Esophagus (tissue), 2 donors: ENCODE results near the gene PTPRZ1. TPM values are rescaled to one million over a fixed set of nuclear protein-coding genes. Genes with fewer than 3 reads are reported as not detected.

ENCODE experiments used
- H3K27ac ChIP-seq, 2 donors: one replicate each; pipeline ENCODE4 v1.5.1; 2013; ENCODE audit warnings: low read depth in 2 of 2, mild to moderate bottlenecking in 2 of 2, inconsistent platforms in 1 of 2, low read length in 1 of 2, moderate library complexity in 1 of 2
- H3K27me3 ChIP-seq, 2 donors: one replicate each; pipeline ENCODE4 v1.6.1; 2013; ENCODE audit warnings: low read length in 2 of 2, control low read depth in 1 of 2, mild to moderate bottlenecking in 1 of 2; ENCODE audit not compliant: insufficient read depth in 2 of 2, control insufficient read depth in 1 of 2
- H3K36me3 ChIP-seq, 2 donors: one replicate each; pipeline ENCODE4 v1.6.1; 2013; ENCODE audit warnings: low read length in 1 of 2; ENCODE audit not compliant: control insufficient read depth in 2 of 2, insufficient read depth in 2 of 2
- H3K4me1 ChIP-seq, 2 donors: one replicate each; pipeline ENCODE4 v1.6.1; 2013; ENCODE audit warnings: low read length in 1 of 2; ENCODE audit not compliant: control insufficient read depth in 2 of 2, insufficient read depth in 2 of 2
- H3K4me3 ChIP-seq, 2 donors: one replicate each; pipeline ENCODE4 v1.5.1; 2013; ENCODE audit warnings: low read length in 2 of 2, mild to moderate bottlenecking in 2 of 2, low read depth in 1 of 2, moderate library complexity in 1 of 2
- H3K9me3 ChIP-seq, 2 donors: one replicate each; pipeline ENCODE4 v1.6.1; 2013; ENCODE audit warnings: mild to moderate bottlenecking in 2 of 2, low read depth in 1 of 2, low read length in 1 of 2, moderate library complexity in 1 of 2; ENCODE audit not compliant: control insufficient read depth in 2 of 2, insufficient read depth in 1 of 2
- WGBS, 2 donors: extraction: QIAGEN DNeasy Blood & Tissue Kit; methylation state at CpG; one replicate each; pipeline ENCODE4 v1.1.7; 2013; 5-methylcytosine and 5-hydroxymethylcytosine counted together
- polyA plus RNA-seq, 2 donors: library from polyadenylated mRNA; stranded (reverse); fragments of 200-250 nt; gene quantifications; one replicate each; pipeline ENCODE4 v1.2.3, GENCODE V29; 2013
- donor health status: healthy with polysubstance abuse.
- donor health status: Bipolar disorder and iron deficiency.

The PTPRZ1 gene
- polyA plus RNA-seq, 2 donors = 9.3 to 13.3 TPM

DNA sequence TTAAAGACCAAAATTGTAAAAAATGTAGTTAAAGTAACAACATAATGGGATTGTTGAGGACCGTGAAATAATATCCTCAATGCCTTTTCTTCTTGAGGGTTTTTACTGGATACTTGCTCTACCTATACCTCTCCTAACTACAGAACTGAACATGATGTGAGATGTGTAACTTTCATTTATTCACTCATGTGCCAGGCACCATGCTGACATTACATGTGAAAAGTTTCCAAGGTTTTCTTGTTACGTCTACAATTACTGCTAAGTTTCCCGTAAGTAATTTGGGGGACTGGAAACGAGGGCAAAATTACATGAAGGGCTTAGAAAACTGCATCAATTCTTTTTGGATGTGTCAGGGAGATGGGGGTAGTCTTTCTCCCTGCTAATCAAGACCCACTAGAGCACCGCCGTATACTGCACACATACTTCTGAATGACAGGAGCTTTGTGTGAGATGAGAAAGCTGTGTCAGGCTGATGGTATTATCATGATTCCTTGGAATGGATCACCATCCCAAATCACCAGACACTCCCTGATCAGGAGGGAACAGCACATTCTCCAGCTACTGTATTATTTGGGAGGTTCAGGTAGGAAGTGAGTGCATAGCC lies 41.8 kb downstream of the PTPRZ1 start:
- Histone ChIP-seq H3K4me3 (no peak overlapping the region), H3K9me3 (no peaks in the 10 kb centered on the region), H3K27me3 (no peaks in the 10 kb centered on the region), H3K4me1 (no peaks in the 10 kb centered on the region), H3K27ac (no peak overlapping the region), H3K36me3 (no peaks in the 10 kb centered on the region)
- 74 to 80% methylated on average over 6 of the region's 6 CpGs for WGBS, 2 donors

GRCh38 chr7:121916211-121916610 lies 43.2 kb downstream of the PTPRZ1 start:
- WGBS, 2 donors = 88 to 97% methylated on average over 4 of the region's 4 CpGs
- no peak overlapping the region for H3K4me3 ChIP-seq

DNA sequence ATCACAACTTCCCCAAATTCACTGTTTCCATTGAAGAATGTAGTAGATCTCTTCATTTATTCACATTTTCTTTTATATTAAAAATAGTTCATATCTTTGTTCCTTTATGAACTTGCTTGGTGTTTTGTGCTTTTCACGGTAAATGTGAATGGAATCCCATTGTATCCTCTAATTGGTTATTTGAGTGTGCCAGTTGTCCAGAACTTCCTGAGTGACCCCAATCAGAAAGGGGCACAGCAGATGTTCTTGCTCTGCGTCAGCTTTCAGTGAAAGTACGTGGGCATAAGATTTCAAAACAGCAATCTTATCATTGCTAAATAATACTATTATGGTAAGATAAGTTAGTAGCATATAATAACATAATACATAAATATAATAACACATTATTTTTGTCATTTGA lies 47.0 kb downstream of the PTPRZ1 start:
- Histone ChIP-seq H3K9me3 (no peaks in the 10 kb centered on the region), H3K4me3 (no peak overlapping the region), H3K4me1 (no peaks in the 10 kb centered on the region), H3K27ac (no peak overlapping the region), H3K27me3 (no peaks in the 10 kb centered on the region), H3K36me3 (no peaks in the 10 kb centered on the region)
- 71 to 74% methylated on average over 3 of the region's 3 CpGs for WGBS, 2 donors

More at GRCh38 chr7:121916211-121916610, 43.2 kb downstream of the PTPRZ1 start:
- H3K27ac ChIP-seq = no peak overlapping the region
- no peaks in the 10 kb centered on the region for H3K9me3 ChIP-seq
- no peaks in the 10 kb centered on the region for H3K27me3 ChIP-seq
- no peaks in the 10 kb centered on the region for H3K4me1 ChIP-seq
- H3K36me3 ChIP-seq = no peaks in the 10 kb centered on the region

DNA sequence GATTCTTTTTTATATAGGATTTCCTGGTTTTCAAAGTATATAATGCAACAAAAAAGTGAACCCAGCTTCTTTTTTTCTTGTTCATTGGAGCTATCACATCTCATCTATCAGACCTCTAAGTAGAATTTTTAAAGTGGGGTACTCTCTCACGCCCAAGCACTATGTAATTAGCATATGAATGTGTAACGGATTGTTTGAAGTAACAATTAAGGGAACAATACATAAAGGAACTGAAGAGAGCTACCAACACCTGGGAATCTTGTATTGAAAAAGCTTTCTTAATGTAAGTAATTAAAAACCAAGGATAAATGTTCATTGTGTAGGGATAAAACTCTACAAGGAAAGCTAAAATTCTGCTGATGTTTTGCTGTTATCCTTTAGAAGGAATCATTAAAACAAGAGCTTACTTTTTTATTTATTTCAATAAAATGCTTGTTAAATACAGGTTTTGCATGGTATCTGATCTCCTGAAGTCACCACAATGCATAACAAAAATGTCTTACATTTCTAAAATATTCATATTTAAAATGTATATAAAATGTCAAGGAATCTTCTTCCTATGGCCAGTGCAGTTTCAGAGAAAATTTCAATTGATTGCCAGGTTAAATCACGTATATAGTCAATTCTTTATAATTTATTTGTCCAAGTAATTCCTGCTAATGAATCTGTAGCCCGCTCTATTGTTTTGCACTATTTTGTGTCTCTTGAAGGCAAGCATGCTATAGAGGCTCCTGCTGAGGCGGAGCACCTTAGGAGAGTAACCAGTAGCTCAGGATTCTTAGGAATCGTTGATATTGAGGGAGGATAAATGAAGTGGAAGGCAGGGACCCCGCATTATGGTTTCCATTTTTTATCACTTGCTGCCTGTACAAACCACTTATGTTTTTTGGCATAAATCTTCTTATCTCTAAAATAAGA lies 51.6 kb downstream of the PTPRZ1 start:
- Histone ChIP-seq H3K4me1 (no peaks in the 10 kb centered on the region), H3K27ac (no peak overlapping the region), H3K9me3 (no peaks in the 10 kb centered on the region), H3K4me3 (no peak overlapping the region), H3K36me3 (no peaks in the 10 kb centered on the region), H3K27me3 (no peaks in the 10 kb centered on the region)
- 75 to 84% methylated on average over 7 of the region's 7 CpGs for WGBS, 2 donors

- Histone ChIP-seq H3K27ac (no peak overlapping the region), H3K9me3 (no peaks in the 10 kb centered on the region)
Measured at GRCh38 chr7:121931149-121931902, 58.4 kb downstream of the PTPRZ1 start.

DNA sequence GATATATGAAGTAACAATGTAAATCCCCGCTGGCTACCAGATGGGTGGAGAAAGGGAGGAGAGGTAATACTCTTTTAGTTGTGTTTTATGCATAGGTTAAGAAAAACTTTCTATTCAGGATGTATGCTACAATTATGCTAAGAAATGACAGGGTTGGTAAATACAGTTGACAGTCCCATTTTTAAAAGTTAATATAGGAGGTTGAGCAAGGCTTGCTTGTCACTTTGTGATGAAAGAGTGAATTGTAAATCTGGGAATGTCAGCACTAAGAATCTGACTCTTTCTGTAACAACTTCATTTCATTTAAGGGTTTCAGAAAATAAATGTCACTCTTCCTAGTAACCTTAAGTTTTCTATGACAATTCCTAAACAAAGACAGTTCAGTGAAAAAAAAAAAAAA lies 59.8 kb downstream of the PTPRZ1 start:
- H3K4me3 ChIP-seq = no peak overlapping the region
- no peaks in the 10 kb centered on the region for H3K36me3 ChIP-seq
- H3K4me1 ChIP-seq = no peaks in the 10 kb centered on the region
- H3K9me3 ChIP-seq = no peaks in the 10 kb centered on the region
- 71 to 78% methylated on average over 1 of the region's 1 CpG for WGBS, 2 donors
- H3K27me3 ChIP-seq = no peaks in the 10 kb centered on the region
- H3K27ac ChIP-seq = no peak overlapping the region

More at GRCh38 chr7:121931149-121931902, 58.4 kb downstream of the PTPRZ1 start:
- Histone ChIP-seq H3K4me3 (no peak overlapping the region), H3K36me3 (no peaks in the 10 kb centered on the region), H3K27me3 (no peaks in the 10 kb centered on the region), H3K4me1 (no peaks in the 10 kb centered on the region)
- 20 to 27% methylated on average over 1 of the region's 1 CpG for WGBS, 2 donors

DNA sequence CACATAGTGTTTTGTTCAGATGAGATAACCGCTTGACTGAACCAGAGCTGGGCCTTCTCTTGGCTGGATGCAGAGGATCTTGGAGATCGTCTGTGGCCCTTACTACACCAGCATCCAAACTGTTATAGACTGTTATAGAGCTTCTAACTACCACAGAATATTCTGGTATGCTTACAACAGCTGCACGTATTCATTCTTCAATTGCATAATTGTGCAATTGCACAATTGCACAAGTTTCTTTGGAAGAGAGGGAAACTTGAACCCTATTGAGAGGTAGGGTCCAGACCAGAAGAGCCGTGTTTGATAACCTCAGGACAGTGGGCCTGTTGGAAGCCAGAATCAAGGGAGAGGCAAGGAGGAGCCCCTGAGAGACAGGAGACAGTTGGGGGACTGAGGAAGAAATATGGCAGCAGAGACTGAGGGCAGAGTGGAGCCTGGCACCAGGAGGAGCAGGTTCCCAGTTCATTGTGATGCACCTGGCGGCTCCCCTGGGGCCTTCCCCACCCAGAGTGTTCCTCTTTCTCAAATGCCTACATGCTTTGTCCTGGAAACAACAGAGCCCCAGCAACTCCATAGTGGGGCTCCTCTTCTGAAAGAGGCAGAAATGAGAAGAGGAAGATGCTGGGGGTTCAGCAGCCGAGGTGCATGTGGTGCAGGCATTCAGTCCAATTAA lies 64.1 kb downstream of the PTPRZ1 start:
- no peak overlapping the region for H3K4me3 ChIP-seq
- H3K27ac ChIP-seq = no peak overlapping the region
- no peaks in the 10 kb centered on the region for H3K27me3 ChIP-seq
- H3K4me1 ChIP-seq = peaks cover 0 to 2% of the 10 kb centered on the region in 2 donors
- no peaks in the 10 kb centered on the region for H3K9me3 ChIP-seq
- WGBS, 2 donors = 87% methylated on average over 6 of the region's 6 CpGs
- no peaks in the 10 kb centered on the region for H3K36me3 ChIP-seq

DNA sequence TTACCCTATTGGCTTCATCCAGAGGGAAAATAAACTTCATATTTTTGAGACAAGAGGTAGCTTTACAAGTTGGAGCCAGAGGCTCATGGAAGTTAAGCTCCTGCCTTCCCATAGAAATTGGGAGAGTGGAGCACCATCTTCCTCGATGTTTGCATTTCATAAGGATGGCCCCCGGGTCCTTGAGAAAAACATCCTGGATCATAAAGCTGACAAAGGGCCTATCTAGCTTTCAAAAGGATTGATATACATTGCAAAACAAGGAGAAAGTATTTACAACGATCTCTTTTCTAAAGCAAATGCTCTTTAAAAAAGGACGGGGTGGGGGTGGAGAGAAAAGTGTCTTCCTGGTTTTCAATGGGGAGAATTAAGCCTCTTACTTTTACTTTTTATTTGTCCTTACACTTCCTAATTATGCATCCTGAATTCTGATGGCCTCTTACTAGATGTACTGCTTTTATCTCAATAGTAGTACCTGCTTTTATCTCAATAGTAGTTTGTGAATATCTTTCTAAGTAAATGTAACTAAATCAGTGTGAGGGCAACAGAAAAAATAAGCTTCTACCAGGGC lies 65.6 kb downstream of the PTPRZ1 start:
- H3K27me3 ChIP-seq = no peaks in the 10 kb centered on the region
- H3K27ac ChIP-seq = no peak overlapping the region
- no peaks in the 10 kb centered on the region for H3K9me3 ChIP-seq
- H3K36me3 ChIP-seq = no peaks in the 10 kb centered on the region
- no peak overlapping the region for H3K4me3 ChIP-seq
- 25 to 26% methylated on average over 4 of the region's 4 CpGs for WGBS, 2 donors
- H3K4me1 ChIP-seq = peaks cover 0 to 2% of the 10 kb centered on the region in 2 donors

DNA sequence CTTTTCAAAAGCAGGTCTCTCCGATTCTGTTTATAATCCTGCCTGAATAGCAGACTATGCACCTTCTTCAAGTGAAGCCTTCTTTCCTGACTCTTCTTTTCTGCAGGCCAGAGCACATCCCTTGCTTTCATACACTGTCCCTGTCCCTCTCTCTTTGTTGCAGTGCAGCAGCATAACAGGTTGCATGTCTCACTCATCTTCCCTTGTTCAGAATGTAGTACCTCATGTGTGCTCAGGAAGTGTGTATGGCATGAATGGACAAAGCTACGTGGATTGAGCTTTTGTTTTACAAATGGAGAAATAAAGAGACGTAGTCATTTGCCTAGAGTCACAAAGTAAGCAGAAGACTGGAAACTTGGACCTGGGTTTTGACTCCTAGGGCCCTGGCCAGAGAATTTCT lies 68.0 kb downstream of the PTPRZ1 start:
- H3K4me1 ChIP-seq = peaks cover 0 to 2% of the 10 kb centered on the region in 2 donors
- no peaks in the 10 kb centered on the region for H3K36me3 ChIP-seq
- 17 to 33% methylated on average over 3 of the region's 3 CpGs for WGBS, 2 donors
- no peak overlapping the region for H3K4me3 ChIP-seq
- no peaks in the 10 kb centered on the region for H3K9me3 ChIP-seq
- peak overlapping the region in 1 of 2 donors; percentile 39 for H3K27ac ChIP-seq
- no peaks in the 10 kb centered on the region for H3K27me3 ChIP-seq
